Measurements from ENCODE around the gene FAM227B. TPM values are rescaled to one million over a fixed set of nuclear protein-coding genes. Genes with fewer than 3 reads are reported as not detected.
"Not testable (repeated sequence)": the region's sequence is repeated elsewhere in the genome, so short reads cannot be mapped to it uniquely, and the experiment has no call there.

FAM227B gene
- polyA plus RNA-seq, 1 experiment: 6.1 TPM

- H3K9me3 ChIP-seq (ENCODE audit: control insufficient read depth, insufficient read depth, low read length): peaks cover 9% of the 10 kb centered on the region; the same call in 1 of the 2 replicates
- no peak overlapping the region for H3K4me3 ChIP-seq (ENCODE audit: low read depth, low read length)
- no peak for TF ChIP-seq CTCF (IDR thresholded peaks at IDR 0.05; ENCODE audit: low read depth, low read length)
- CTCF ChIA-PET: no interaction called here
- H3K27me3 ChIP-seq (ENCODE audit: control insufficient read depth, insufficient read depth, low read length): no peaks in the 10 kb centered on the region
- no peak for DNase-seq (ENCODE audit: low read depth, low spot score)
- H3K27ac ChIP-seq (ENCODE audit: low read depth, low read length): no peak overlapping the region
- POLR2A ChIA-PET: no interaction called here
Measured at GRCh38 chr15:49538520-49538919, 82.1 kb downstream of the FAM227B start.

GRCh38 chr15:49530092-49530491, 90.5 kb downstream of the FAM227B start:
- no peak for DNase-seq (ENCODE audit: low read depth, low spot score)
- CTCF ChIA-PET: no interaction called here

DNA sequence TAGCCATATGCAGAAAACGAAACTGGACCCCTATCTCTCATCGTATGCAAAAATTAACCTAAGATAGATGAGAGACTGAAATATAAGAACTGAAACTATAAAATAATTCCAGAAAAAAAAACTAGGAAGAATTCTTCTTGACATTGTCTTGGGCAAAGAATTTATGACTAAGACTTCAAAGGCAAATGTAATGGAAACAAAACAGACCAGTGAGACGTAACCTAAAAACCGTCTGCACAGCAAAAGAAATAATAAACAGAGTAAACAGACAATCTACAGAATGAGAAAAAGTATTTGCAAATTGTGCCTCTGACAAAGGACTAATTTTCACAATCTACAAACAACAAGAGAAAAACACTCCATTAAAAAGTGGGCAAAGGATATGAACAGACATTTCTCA, 92.3 kb downstream of the FAM227B start:
- Histone ChIP-seq H3K9me3 (ENCODE audit: control insufficient read depth, insufficient read depth, low read length) (peaks cover 1% of the 10 kb centered on the region; the same call in 1 of the 2 replicates), H3K27ac (ENCODE audit: low read depth, low read length) (no peak overlapping the region), H3K27me3 (ENCODE audit: control insufficient read depth, insufficient read depth, low read length) (no peaks in the 10 kb centered on the region), H3K4me3 (ENCODE audit: low read depth, low read length) (no peak overlapping the region)
- ChIA-PET POLR2A (no interaction called here), CTCF (no interaction called here)
- no peak for TF ChIP-seq CTCF (IDR thresholded peaks at IDR 0.05; ENCODE audit: low read depth, low read length)
- DNase-seq (ENCODE audit: low read depth, low spot score): no peak

More at GRCh38 chr15:49530092-49530491, 90.5 kb downstream of the FAM227B start:
- no peak overlapping the region for H3K4me3 ChIP-seq (ENCODE audit: low read depth, low read length)
- no peak overlapping the region for H3K27ac ChIP-seq (ENCODE audit: low read depth, low read length)
- no peaks in the 10 kb centered on the region for H3K9me3 ChIP-seq (ENCODE audit: control insufficient read depth, insufficient read depth, low read length)
- no peaks in the 10 kb centered on the region for H3K27me3 ChIP-seq (ENCODE audit: control insufficient read depth, insufficient read depth, low read length)
- no peak for TF ChIP-seq CTCF (IDR thresholded peaks at IDR 0.05; ENCODE audit: low read depth, low read length)
- POLR2A ChIA-PET: no interaction called here

- peaks cover 15% of the 10 kb centered on the region; the same call in 1 of the 2 replicates for H3K9me3 ChIP-seq (ENCODE audit: control insufficient read depth, insufficient read depth, low read length)
- no peak for DNase-seq (ENCODE audit: low read depth, low spot score)
- peak; percentile 23; the same call in 1 of the 2 replicates for TF ChIP-seq CTCF (IDR thresholded peaks at IDR 0.05; ENCODE audit: low read depth, low read length)
- H3K27ac ChIP-seq (ENCODE audit: low read depth, low read length): no peak overlapping the region
- ChIA-PET CTCF (interaction anchor here (1.5 kb wide), 1 partner anchor 481 kb away, joined by 3 read pairs; no protein-coding TSS in a partner anchor), POLR2A (no interaction called here)
- no peak overlapping the region for H3K4me3 ChIP-seq (ENCODE audit: low read depth, low read length)
- no peaks in the 10 kb centered on the region for H3K27me3 ChIP-seq (ENCODE audit: control insufficient read depth, insufficient read depth, low read length)
Measured at GRCh38 chr15:49521802-49522201, 98.8 kb downstream of the FAM227B start.

DNA sequence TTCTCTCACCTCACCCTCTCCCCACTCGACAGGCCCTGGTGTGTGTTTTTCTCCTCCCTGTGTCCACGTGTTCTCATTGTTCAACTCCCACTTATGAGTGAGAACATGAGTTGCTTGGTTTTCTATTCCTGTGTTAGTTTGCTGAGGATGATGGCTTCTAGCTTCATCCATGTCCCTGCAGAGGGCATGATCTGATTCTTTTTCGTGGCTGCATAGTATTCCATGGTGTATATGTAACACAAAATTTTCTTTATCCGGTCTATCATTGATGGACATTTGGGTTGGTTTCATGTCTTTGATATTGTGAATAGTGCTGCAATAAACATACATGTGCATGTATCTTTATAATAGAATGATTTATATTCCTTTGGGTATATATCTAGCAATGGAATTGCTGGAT, 107.9 kb downstream of the FAM227B start:
- POLR2A ChIA-PET; H3K27ac ChIP-seq (ENCODE audit: low read depth, low read length); DNase-seq (ENCODE audit: low read depth, low spot score); H3K4me3 ChIP-seq (ENCODE audit: low read depth, low read length); H3K9me3 ChIP-seq (ENCODE audit: control insufficient read depth, insufficient read depth, low read length); CTCF ChIA-PET; H3K27me3 ChIP-seq (ENCODE audit: control insufficient read depth, insufficient read depth, low read length): not testable (repeated sequence)

- H3K9me3 ChIP-seq (ENCODE audit: control insufficient read depth, insufficient read depth, low read length): peaks cover 1% of the 10 kb centered on the region; the same call in 1 of the 2 replicates
- TF ChIP-seq CTCF (IDR thresholded peaks at IDR 0.05; ENCODE audit: low read depth, low read length): no peak
- no peaks in the 10 kb centered on the region for H3K27me3 ChIP-seq (ENCODE audit: control insufficient read depth, insufficient read depth, low read length)
- POLR2A ChIA-PET: no interaction called here
- no peak for DNase-seq (ENCODE audit: low read depth, low spot score)
- CTCF ChIA-PET: no interaction called here
- no peak overlapping the region for H3K4me3 ChIP-seq (ENCODE audit: low read depth, low read length)
- H3K27ac ChIP-seq (ENCODE audit: low read depth, low read length): no peak overlapping the region
Measured at GRCh38 chr15:49507261-49507660, 113.4 kb downstream of the FAM227B start.
